Measurements from ENCODE around the gene GRM7. TPM values are rescaled to one million over a fixed set of nuclear protein-coding genes. Genes with fewer than 3 reads are reported as not detected.

The GRM7 gene
- total RNA-seq, 1 experiment from 2014 or later: 0.28 TPM

DNA sequence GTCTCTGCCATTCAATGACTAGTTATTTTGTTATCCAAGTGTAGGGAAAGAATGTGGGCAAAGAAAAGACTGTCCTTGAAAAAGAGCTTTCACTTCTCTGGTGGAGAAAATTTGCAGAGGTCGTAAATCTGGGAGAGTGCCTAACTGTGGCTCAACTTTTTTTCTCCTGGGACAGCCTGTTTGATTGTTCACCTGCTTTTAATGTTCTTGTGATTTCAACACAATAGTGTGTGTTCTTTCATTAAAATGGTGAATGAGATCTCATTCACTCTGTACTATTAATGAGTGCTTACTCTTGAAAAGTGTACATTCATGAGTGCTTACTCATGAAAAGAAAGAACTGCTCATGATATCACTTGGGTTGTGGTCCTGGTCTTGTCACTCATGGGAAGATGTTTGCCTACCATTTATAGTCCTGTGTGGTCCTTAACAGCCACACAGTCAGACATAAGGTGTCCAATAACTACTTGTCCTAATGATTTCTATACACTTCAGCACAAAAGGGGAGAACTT is 567.3 kb downstream of the GRM7 start:
- Mint-ChIP-seq H3K27ac (no peak overlapping the region), H3K9me3 (peaks cover 7 to 8% of the 10 kb centered on the region in 2 experiments), H3K4me3 (no peak overlapping the region), H3K4me1 (peaks cover 0 to 2% of the 10 kb centered on the region in 2 experiments; a peak in 1 of 4 replicates), H3K27me3 (ENCODE audit: low read depth) (no peaks in the 10 kb centered on the region), H3K36me3 (ENCODE audit: insufficient read depth in 1 of 3, low read depth in 3 of 3) (peaks cover 4 to 9% (median 5%) of the 10 kb centered on the region in 3 experiments; a peak in 6 of 7 replicates)
- no peak overlapping the region for H2AK5ac ChIP-seq (ENCODE audit: insufficient read length, low read length)
- TF ChIP-seq, protein P1, sequence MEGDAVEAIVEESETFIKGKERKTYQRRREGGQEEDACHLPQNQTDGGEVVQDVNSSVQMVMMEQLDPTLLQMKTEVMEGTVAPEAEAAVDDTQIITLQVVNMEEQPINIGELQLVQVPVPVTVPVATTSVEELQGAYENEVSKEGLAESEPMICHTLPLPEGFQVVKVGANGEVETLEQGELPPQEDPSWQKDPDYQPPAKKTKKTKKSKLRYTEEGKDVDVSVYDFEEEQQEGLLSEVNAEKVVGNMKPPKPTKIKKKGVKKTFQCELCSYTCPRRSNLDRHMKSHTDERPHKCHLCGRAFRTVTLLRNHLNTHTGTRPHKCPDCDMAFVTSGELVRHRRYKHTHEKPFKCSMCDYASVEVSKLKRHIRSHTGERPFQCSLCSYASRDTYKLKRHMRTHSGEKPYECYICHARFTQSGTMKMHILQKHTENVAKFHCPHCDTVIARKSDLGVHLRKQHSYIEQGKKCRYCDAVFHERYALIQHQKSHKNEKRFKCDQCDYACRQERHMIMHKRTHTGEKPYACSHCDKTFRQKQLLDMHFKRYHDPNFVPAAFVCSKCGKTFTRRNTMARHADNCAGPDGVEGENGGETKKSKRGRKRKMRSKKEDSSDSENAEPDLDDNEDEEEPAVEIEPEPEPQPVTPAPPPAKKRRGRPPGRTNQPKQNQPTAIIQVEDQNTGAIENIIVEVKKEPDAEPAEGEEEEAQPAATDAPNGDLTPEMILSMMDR (conservative IDR thresholded peaks at IDR 0.05): no peak
- H3K4ac ChIP-seq (ENCODE audit: low read depth, low read length): no peak overlapping the region
- H3K18ac ChIP-seq (ENCODE audit: insufficient read length, low read depth, low read length): no peak overlapping the region
- H2BK12ac ChIP-seq (ENCODE audit: insufficient read length, low read depth, low read length): no peak overlapping the region
- H2AFZ ChIP-seq (ENCODE audit: low read length): no peak overlapping the region
- H3K4me1 ChIP-seq (ENCODE audit: insufficient read depth, low read length): no peaks in the 10 kb centered on the region
- H3K9me3 ChIP-seq (ENCODE audit: control insufficient read depth, low read depth, low read length): peaks cover 7% of the 10 kb centered on the region
- H4K20me1 ChIP-seq (ENCODE audit: control insufficient read depth, insufficient read depth, insufficient read length): no peaks in the 10 kb centered on the region
- no peak overlapping the region for H3K23ac ChIP-seq (ENCODE audit: insufficient read length, low read depth, low read length)
- H2BK20ac ChIP-seq (ENCODE audit: low read depth, low read length, poor library complexity, severe bottlenecking): no peak overlapping the region
- H2BK5ac ChIP-seq (ENCODE audit: insufficient read length, low read length): no peak overlapping the region
- no peak overlapping the region for H3T11ph ChIP-seq (ENCODE audit: low read length)
- no peaks in the 10 kb centered on the region for H3K27me3 ChIP-seq (ENCODE audit: insufficient read depth, low read length)
- no peak overlapping the region for H3K56ac ChIP-seq (ENCODE audit: insufficient read length, low read depth, low read length)
- DNase-seq: no peak
- no peak overlapping the region for H4K5ac ChIP-seq (ENCODE audit: insufficient read length, low read depth, low read length)
- H3K9ac ChIP-seq (ENCODE audit: extremely low read depth, insufficient read length, low read length): no peak overlapping the region
- no peak overlapping the region for H4K8ac ChIP-seq (replicated peaks; ENCODE audit: insufficient read length, low read depth, low read length)
- no peaks in the 10 kb centered on the region for H3K79me2 ChIP-seq (ENCODE audit: insufficient read depth, low read length)
- H3K27ac ChIP-seq (ENCODE audit: insufficient read length, low read depth, low read length): no peak overlapping the region
- H2BK120ac ChIP-seq (ENCODE audit: low read depth, low read length, poor library complexity, severe bottlenecking): no peak overlapping the region
- no peaks in the 10 kb centered on the region for H3K23me2 ChIP-seq (ENCODE audit: insufficient read length, low read depth, low read length, poor library complexity, severe bottlenecking)
- H2BK15ac ChIP-seq (ENCODE audit: low read depth, low read length): no peak overlapping the region
- no peaks in the 10 kb centered on the region for H3K79me1 ChIP-seq (ENCODE audit: insufficient read depth, low read depth, low read length, poor library complexity, severe bottlenecking)
- H4K91ac ChIP-seq (ENCODE audit: insufficient read length, low read depth, low read length): no peak overlapping the region
- no peak overlapping the region for H3K14ac ChIP-seq (ENCODE audit: insufficient read depth, low read length)
- WGBS (ENCODE audit: extremely low coverage, insufficient read length, low lambda C conversion rate): no CpG with 5 or more reads among the region's 1 CpG
- no peak overlapping the region for H3K4me2 ChIP-seq (ENCODE audit: insufficient read depth, insufficient read length, low read length)
